Loucy (cell line): Measurements from ENCODE around the gene HDDC2.

Source experiments
- EZH2phosphoT487 ChIP-seq: fragments of 200-600 bp; IDR thresholded peaks from 2 replicates; pipeline ENCODE4 v1.6.1; 2018; ENCODE audit warnings: antibody characterized with exemption, mild to moderate bottlenecking, moderate library complexity, borderline replicate concordance
- TF ChIP-seq, protein P1 (sequence below): fragments of 200-600 bp; sonication (generic); conservative IDR thresholded peaks from 2 replicates; pipeline ENCODE4 v1.5.1; 2014; ENCODE audit warnings: mild to moderate bottlenecking, antibody characterized with exemption, low read length

- TF ChIP-seq, protein P1, sequence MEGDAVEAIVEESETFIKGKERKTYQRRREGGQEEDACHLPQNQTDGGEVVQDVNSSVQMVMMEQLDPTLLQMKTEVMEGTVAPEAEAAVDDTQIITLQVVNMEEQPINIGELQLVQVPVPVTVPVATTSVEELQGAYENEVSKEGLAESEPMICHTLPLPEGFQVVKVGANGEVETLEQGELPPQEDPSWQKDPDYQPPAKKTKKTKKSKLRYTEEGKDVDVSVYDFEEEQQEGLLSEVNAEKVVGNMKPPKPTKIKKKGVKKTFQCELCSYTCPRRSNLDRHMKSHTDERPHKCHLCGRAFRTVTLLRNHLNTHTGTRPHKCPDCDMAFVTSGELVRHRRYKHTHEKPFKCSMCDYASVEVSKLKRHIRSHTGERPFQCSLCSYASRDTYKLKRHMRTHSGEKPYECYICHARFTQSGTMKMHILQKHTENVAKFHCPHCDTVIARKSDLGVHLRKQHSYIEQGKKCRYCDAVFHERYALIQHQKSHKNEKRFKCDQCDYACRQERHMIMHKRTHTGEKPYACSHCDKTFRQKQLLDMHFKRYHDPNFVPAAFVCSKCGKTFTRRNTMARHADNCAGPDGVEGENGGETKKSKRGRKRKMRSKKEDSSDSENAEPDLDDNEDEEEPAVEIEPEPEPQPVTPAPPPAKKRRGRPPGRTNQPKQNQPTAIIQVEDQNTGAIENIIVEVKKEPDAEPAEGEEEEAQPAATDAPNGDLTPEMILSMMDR = no peak
- TF ChIP-seq EZH2phosphoT487 = no peak
Observed at GRCh38 chr6:125294036-125294435, 7.7 kb downstream of the HDDC2 start.
